Stimulated activated CD8-positive, alpha-beta memory T cell treated with anti-CD3 and anti-CD28 coated beads, Interleukin-12 subunit alpha, Interleukin-12 subunit beta, amount 100 ng/mL, for 24 hours (primary cell): Measurements from ENCODE around the gene IL23R.
"Not testable (repeated sequence)": the region's sequence is repeated elsewhere in the genome, so short reads cannot be mapped to it uniquely, and the experiment has no call there.

ENCODE experiments used
- DNase-seq: peaks from one replicate; pipeline ENCODE4 v3.0.0-alpha.2; 2020; ENCODE audit errors: extremely low read depth

Gene IL23R

DNA sequence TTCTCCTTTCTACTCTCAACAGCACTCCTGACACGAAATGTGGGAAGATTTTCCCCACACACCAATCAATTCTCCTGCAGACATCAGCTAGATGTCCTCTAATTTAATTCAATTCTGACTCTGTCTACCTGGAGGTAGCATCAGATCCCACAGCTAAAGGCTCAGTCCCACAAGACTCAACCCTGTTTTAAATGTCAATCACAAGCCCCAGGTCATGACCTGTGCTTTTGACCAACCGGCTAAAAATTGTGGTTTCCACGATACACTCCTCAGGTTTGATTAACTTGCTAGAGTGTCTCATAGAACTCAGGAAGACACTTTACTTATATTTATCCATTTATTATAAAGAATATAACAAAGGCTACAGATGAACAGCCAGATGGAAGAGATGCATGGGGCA, 27.4 kb downstream of the IL23R start:
- no peak for DNase-seq

DNA sequence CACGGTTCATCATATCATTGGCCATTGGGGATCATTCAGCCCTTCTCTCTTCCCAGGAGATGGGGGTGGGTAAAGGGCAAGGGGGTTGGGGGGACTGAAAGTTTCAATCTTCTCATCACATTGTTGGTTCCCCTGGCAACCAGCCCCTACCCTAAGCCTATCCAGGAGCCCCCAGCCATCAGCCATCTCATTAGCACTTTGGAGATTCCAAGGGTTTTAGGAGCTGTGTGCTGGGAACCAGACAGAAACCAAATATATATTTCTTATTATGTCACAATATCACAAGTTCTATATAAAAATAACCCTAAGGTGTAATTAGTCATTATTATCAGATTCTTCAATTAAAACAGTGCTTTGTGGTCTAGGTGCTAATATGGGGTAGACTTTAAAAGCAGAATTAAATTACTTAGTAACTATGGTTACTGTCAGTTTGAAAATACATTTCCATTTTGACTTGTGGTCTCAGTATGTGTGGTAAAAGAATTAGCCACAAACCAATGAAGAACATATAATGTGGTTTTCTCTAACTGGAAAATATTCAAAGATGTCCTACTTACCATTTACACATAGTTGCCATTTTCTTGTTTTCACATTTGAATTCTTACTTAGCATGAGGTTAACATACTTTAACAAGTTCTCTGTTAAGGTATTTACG, 28.1 kb downstream of the IL23R start:
- no peak for DNase-seq

DNA sequence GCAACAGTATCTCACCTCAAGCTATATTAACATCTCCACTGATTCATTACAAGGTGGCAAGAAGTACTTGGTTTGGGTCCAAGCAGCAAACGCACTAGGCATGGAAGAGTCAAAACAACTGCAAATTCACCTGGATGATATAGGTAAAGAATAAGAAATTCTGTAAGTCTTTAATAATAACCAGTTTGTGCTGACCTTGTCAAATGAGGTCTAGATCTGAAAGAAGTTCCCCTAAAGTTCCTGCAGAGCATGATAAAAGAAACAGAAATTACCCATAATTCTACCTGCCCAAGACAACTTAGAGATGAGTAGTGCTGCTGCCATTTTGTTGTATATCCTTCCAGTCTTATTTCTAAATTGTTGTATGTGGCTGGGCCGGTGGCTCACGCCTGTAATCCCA, 34.5 kb downstream of the IL23R start:
- no peak for DNase-seq

GRCh38 chr1:67201891-67202290, 35.6 kb downstream of the IL23R start:
- DNase-seq: no peak

- DNase-seq: no peak
Measured at GRCh38 chr1:67204298-67204980, 38.2 kb downstream of the IL23R start.

- DNase-seq: not testable (repeated sequence)
Measured at GRCh38 chr1:67207398-67207797, 41.1 kb downstream of the IL23R start.

DNA sequence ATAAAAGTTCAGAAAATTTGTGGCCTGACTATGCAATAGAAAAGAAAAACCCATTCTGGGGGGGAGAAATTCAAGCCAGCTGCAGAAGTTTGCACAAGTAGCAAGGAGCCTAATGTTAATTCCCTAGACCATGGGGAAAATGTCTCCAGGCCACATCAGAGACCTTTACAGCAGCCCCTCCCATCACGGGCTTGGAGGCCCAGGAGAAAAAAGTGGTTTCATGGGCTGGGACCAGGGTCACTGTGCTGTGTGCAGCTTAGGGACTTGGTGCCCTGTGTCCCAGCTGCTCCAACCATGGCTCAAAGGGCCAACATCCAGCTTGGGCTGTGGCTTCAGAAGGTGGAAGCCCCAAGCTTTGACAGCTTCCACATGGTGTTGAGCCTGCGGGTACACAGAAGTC, 42.0 kb downstream of the IL23R start:
- no peak for DNase-seq

GRCh38 chr1:67209521-67209920, 43.3 kb downstream of the IL23R start:
- DNase-seq: no peak

- no peak for DNase-seq
Measured at GRCh38 chr1:67211589-67212563, 45.6 kb downstream of the IL23R start.

DNA sequence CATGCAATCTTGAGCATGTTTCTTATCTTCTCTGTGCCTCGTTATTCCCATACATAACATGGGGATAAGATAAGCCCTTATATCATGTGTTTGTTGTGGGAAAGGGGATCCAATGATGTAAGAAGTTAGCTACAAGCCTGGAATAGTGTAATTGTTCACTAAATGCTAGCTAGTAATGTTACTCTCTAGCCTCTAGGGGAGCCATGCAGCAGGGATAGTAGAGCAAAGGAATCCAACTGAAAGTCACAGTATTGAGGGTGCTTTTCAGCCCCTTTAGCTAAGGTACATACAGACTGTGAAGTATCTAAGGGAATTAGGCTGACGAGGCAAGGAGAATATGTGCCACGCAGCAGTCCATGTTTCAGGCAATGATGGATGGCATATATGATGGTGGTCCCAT, 46.9 kb downstream of the IL23R start:
- DNase-seq: no peak

DNA sequence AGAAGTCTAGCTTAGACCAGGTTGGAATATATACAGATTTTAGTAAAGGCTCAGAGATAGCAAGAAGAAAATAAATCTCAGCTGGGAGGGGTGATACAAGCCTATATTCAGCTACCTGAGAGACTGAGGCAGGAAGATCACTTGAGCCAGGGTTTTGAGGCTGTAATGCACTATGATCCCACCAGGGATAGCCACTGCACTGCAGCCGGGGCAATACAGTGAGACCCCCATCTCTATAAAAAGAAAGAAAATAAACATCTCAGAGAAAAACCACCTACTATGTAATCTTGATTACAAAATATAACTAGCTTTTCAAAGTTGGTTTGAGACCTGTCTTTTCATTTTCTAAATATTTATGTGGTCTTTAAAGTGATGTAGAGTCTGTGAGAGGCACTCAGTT, 47.7 kb downstream of the IL23R start:
- no peak for DNase-seq

GRCh38 chr1:67214420-67215174, 48.3 kb downstream of the IL23R start:
- DNase-seq: no peak

DNA sequence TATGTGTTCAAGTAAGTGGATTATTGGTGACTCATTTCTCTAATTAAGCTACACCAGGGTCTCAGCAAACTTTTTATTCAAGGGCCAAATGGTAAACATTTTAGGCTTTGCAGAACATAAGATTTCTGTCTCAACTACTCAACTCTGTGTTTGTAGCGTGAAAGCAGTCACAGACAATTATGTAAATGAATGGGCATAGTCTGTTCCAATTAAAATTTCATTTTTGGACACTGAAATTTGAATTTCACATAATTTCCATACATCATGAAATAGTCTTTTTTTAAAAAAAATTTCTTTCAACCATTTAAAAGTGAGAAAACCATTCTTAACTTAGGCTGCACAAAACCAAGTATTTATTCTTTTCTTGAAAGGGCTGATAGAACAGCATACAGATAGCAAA, 50.1 kb downstream of the IL23R start:
- no peak for DNase-seq

DNA sequence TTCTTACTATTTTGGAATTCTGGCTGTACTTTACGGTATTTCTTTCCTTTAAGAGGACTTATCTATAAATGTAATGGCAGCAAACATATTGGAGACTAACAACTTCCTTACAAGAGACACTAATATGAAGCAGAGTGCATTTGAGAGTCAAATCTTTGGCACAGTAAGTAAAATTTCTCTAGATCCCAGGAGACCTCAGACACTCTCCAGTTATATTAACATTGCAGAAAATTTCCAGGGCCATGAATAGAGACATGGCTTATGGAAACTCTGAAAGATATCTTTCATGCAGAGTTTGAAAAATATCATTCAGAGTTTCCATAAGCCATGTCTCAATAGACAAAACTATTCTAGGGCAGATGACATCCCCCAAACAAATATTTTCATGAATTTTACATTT, 51.2 kb downstream of the IL23R start:
- no peak for DNase-seq

- no peak for DNase-seq
Measured at GRCh38 chr1:67217938-67218337, 51.7 kb downstream of the IL23R start.

- no peak for DNase-seq
Measured at GRCh38 chr1:67224856-67225255, 58.6 kb downstream of the IL23R start.

DNA sequence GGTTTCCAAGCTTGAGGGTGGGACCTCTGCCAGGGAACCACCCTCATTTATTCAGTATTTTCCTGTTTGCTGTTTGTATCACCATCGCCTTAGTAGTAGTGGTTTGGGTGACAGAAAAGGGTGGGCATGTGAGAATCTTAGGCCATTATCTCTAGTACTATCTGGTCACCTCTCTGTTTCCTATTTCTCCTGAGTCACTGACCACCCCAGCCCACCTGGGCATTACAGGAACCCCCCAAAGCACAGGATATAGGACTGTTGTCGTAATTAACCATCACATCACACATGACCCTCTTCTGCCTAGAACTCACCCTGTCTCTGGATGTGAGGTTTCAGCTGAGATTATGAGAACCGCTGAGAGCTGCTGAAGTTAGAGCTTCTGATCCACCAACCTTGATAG, 60.4 kb downstream of the IL23R start:
- DNase-seq: no peak

DNA sequence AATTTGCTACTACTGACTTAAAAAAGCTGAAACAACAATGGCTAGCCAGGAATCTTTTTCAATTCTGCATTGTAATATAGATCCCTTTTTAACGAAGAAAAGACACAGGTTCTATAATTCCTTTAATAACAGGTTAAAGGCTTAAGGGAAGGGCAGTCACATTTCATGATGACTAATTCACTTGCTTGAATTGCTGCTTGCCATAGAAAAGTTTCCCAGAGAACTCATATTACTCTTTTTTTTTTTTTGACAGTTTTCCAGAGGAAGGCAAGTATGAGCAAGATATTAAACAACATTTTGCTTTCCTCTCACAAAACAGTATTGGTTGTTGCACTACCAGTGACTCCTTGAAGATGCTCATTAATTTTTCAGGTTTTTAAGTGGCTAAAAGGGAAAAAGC, 60.9 kb downstream of the IL23R start:
- no peak for DNase-seq

- no peak for DNase-seq
Measured at GRCh38 chr1:67228791-67229190, 62.5 kb downstream of the IL23R start.

DNA sequence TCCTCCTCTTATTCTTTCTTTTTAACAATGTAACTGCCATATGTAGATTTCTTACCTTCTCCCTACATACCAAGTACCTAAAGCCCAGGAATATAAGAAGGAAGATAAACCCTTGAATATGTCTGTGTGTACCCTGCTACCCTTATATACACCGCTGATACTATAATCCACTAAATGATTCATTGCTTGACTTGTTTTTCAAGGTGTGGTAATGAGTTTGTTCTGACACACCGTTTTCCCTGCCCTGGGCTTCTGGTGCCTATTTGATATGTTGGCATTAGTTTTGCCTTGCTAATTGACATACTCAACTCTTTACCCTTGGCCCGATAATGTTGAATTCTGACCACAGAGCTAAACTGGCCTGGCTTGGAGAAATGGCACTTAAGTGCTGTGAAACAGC, 64.3 kb downstream of the IL23R start:
- no peak for DNase-seq

DNA sequence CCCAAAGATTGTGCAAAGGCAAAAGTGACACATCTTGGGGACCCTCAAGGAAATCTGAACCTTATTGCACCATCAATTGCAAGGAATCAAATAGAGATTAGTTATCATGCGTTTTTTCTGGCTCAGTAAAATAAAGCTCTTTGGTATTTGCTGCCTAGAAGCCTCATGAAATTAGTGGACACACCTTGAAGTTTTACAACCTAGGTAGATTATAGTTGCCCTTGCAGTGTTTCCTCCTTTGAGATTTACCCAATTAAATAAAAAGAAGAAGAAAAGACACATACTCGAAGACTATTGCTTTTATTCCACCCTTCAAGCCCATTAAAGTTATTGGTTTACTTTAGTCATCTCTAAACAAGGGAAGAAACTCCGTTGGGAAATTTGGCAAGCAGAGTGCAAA, 70.0 kb downstream of the IL23R start:
- DNase-seq: no peak

DNA sequence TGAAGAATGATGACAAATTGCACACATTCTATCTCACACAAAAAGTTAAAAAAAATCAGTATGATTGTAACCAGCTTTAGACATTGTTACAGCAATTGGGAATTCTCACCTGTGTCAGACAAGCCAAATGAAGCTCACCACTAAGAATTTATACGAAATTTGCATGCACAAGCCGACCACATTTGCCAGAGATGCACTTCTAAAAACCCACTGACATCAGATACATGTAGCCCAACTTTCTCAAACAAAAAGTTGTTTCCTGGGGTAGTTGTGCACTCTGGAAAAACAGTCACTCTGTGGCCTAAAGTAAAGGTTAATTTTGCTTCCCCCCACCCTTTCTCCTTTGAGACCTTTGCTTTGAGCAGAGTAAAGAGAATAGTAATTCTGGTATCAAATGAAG, 73.5 kb downstream of the IL23R start:
- DNase-seq: no peak
